ENCODE data around the gene CHRD.
A peak's percentile ranks its signal among the peaks of the same experiment; 100 is the strongest.

Gene CHRD

DNA sequence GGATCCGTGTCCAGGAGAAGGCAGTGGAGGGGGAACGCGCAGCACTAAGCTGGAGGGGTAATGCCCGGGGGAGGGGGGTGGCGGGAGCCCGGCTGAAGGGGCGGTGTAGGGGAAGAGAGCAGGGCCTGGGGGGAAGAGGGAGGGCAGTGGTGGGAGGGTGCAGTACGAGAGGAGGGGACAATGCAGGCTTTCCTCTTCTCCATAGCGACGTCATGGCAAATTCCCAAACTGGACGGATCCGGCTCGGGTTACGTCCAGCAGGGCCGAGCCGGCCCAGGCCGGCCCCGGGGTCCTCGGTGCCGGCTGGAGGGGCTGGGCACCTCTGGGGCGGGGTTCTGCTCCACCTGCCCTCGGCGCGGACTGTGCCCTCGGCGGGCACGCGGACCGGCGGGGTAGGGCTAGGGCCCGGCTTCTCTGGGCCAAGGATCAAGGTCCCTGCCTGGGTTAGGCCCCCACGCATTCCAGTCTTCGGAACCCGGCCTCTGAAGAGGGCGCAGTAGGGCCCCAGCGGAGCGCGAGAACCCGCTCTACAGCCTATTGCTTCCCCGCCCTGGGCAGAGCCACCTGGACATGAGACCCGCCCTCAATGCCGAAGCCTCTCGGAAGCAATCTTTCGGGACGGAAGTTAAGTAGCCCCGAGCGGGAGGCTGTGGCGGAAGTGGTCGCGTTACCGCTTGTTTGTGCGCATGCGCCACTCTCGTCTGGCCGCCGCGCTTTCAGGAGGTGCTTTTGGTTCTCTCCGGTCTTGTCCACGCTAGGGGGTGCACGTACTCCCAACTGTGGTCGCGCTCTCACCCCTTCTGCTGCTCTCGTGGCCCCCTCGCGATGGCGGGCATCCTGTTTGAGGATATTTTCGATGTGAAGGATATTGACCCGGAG, 16.9 kb upstream of the CHRD start:
- TF ChIP-seq, protein P1, sequence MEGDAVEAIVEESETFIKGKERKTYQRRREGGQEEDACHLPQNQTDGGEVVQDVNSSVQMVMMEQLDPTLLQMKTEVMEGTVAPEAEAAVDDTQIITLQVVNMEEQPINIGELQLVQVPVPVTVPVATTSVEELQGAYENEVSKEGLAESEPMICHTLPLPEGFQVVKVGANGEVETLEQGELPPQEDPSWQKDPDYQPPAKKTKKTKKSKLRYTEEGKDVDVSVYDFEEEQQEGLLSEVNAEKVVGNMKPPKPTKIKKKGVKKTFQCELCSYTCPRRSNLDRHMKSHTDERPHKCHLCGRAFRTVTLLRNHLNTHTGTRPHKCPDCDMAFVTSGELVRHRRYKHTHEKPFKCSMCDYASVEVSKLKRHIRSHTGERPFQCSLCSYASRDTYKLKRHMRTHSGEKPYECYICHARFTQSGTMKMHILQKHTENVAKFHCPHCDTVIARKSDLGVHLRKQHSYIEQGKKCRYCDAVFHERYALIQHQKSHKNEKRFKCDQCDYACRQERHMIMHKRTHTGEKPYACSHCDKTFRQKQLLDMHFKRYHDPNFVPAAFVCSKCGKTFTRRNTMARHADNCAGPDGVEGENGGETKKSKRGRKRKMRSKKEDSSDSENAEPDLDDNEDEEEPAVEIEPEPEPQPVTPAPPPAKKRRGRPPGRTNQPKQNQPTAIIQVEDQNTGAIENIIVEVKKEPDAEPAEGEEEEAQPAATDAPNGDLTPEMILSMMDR (IDR thresholded peaks at IDR 0.05; ENCODE audit: low read depth, low read length) = peak; percentile 34
- H3K4me3 ChIP-seq (ENCODE audit: low read depth, low read length) = peak overlapping the region; percentile 67

- TF ChIP-seq, protein P1 (IDR thresholded peaks at IDR 0.05; ENCODE audit: low read depth, low read length) = no peak
- no peak overlapping the region for H3K4me3 ChIP-seq (ENCODE audit: low read depth, low read length)
Observed at GRCh38 chr3:184366619-184367289, 13.1 kb upstream of the CHRD start.

DNA sequence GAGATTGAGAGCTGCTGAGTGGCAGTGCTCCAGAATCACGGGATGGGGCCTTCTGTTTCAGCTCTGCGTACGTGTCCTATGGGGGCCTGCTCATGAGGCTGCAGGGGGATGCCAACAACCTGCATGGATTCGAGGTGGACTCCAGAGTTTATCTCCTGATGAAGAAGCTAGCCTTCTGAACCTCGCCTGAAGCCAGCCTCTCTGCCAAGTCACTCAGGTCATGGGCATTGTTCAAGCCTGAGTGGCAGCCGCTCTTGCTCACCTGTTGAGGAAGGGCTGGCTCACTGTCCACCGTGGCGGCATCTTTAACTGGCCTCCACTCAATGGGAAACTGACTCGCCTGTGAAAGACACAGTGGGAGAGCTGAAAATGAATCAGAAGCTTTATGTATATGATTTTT, 11.7 kb upstream of the CHRD start:
- TF ChIP-seq, protein P1 (IDR thresholded peaks at IDR 0.05; ENCODE audit: low read depth, low read length) = no peak
- no peak overlapping the region for H3K4me3 ChIP-seq (ENCODE audit: low read depth, low read length)

DNA sequence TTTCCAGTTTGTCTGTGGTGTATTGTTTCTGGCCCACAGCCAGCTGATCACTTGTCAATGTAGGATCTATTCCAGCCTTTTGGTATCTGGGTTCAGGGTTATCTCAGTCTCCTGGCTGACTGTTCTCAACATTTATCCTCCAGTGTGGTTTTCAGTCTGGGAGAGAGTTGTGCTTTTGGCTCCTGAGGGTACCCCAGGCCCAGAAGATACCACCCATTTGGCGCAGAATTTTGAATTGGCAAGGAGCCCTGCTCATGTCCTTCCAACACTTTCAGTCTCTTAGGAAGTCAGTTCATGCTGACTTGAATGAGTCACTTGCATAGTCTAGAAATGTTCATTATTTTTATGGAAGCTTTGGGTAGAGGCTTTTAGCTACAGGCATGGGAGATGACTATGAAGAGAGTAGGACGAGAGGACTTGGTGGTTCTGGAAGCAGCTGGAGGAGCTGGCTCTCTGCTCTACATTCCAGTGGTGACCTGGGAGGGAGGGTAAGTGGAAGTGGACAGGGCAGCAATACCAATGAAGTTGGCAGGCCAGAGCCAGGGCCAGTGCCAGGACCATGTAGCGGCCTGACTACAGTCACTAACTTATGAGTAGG, 11.2 kb upstream of the CHRD start:
- no peak overlapping the region for H3K4me3 ChIP-seq (ENCODE audit: low read depth, low read length)
- TF ChIP-seq, protein P1 (IDR thresholded peaks at IDR 0.05; ENCODE audit: low read depth, low read length) = no peak

DNA sequence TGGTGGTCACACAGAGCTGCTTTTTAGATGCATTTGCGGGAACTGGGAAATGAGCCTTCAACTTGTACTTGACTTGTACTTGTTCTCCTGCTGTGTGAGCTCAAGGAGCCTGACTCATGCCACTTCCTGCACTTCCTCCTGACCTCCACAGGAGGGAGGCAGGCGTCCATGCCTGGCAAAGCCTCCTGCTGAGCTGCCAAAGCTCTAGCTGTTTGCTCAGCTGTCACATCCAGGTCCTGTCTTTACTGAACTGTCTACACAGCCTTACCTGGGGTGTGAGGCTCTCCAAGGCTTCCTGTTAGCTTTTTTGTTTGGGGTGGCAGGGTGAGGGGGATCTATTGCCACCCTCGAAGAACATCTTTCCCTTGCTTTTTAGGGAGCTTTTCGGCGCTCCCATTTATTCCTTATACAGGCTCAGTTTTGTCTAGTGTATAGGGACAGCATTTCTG, 8.3 kb upstream of the CHRD start:
- TF ChIP-seq, protein P1 (IDR thresholded peaks at IDR 0.05; ENCODE audit: low read depth, low read length) = peak; percentile 98
- no peak overlapping the region for H3K4me3 ChIP-seq (ENCODE audit: low read depth, low read length)

DNA sequence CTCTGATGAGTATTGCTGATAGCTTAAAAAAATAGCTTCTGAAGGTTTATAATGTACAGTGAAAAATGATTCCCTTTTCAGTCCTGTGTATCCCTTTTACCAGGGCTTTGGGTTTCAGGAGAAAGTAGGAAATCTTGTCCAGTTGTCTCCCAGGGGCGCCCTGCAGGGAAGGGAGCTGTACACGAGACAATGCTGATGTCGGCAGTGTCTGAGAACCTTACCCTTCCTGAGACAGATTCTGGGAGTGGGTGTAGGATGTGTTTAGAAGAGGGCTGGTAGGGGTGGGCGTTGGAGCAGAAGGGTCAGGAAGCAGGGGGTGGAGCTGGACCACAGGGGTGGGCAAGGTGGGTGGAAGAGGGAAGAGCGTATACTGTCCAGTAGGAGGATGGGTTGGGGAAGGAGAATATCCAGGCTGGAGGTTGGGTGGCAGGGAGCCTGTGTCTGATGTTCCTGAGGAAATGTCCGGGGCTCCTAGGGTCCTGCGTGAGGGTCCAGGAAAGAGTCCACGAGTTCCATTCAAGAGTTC, 7.5 kb upstream of the CHRD start:
- TF ChIP-seq, protein P1 (IDR thresholded peaks at IDR 0.05; ENCODE audit: low read depth, low read length) = no peak
- H3K4me3 ChIP-seq (ENCODE audit: low read depth, low read length) = no peak overlapping the region
